HG03457 (cell line): Measurements from ENCODE around the gene RIN3.

Experiments used
- ATAC-seq: cut with Tn5 transposase; IDR thresholded peaks from one replicate; pipeline ENCODE4 v1.9.1; 2021; ENCODE audit warnings: moderate number of reproducible peaks; ENCODE audit not compliant: unreplicated experiment

Gene RIN3

DNA sequence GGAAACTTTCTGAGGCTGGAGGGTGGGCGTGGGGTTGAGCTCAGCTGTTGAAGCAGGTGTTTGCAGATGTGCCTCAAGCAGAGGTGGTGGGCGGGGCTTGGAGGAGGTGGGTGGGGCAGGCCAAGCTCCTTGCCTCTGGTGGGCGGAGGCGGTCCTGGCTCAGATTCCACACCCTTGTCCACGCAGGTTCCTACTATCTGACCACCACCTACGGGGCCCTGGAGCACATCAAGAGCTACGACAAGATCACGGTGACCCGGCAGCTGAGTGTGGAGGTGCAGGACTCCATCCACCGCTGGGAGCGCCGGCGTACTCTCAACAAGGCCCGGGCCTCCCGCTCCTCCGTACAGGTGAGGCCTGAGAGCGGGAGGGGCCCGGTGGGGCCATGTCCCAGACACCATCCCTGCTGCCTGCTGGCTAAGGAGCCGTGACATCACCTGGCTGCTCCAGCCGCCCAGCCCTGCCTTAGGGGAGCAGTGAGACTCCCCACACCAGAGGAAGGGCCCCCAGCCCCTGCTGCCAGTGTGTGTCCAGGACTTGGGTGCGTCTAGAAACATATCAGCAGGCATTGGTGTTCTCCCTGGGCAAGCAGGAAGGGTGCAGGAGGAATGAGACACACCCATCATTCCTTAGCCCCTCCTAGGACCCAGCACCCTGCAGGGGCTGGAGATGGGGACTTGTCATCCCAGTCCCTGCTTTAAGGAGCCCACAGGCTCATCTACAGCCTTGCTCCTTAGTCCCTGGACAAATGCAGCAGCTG lies 171.4 kb downstream of the RIN3 start:
- ATAC-seq, result no peak

DNA sequence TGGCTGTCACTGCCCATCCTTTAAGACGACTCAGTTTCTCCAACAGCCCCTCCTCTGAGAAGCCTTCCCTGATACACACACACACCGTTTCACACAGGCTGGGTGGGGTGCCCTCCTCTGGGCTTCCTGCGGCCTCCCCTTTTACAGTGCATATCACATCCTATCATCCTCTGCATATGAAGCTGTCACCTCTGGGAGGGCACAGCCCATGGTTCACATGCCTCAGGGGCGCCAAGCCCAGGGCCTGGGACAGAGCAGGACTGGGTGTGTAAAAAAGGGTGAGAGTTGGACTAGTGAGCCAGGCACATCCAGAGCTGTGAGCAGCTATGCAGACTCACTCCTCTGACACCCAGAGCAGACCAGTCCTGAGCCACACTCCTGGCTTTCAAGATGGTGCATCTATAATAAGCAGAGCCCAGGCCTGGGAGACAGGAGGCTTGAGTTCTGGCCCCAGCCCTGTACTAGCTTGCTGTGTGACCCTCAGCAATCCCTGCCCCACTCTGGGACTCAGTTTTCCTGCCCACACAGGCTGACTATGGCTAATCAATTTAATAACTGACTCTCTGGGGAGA lies 172.3 kb downstream of the RIN3 start:
- ATAC-seq, result no peak

DNA sequence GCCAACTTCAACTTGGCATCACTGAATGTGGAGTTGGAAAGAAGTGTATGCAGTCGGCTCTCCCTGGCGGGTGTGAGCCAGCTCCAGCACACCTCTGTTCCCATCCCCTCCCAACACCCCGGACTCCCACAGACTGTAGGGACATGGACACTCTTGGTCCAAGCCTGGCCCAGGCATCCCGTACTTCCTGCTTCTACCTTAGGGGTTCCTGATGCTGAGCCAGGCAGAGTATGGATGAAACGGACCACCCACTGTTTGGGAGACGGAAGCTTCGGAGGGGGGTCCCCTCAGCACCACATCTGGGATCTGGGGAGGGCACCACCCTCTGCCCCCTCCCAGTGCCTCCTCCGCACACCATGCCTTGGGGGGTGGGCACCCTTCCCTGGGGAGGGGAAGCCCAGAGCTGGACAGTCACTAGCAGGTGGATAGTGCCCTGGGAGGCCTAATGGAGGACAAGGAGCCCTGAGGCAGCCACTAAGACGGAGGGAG lies 172.9 kb downstream of the RIN3 start:
- ATAC-seq, result no peak

DNA sequence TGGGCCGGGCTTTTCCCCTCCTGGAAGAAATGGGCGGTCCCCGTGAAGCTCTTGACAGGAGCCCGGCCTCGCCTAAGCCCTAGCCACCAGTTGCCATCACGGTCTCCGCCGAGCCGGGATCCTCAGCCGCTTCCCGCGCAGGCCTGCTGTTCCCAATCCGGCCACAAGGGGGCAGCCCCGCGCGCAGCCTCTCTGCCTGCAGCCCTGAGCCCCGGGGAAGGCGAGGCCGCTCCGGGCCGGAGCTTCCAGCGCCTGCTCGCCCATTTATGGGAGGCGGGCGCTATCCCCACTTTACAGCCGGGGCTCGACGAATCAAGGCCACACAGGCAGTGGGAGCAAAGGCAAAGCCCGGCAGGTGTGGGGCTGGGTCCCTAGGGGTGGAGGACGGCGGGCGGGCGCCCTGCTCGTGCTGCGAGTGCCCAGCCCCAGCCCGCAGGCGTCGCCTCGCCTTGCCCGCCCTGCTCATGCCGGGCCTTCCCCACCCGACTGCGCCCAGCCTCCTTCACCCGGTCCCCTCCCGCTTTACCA lies 173.4 kb downstream of the RIN3 start:
- ATAC-seq, result no peak

DNA sequence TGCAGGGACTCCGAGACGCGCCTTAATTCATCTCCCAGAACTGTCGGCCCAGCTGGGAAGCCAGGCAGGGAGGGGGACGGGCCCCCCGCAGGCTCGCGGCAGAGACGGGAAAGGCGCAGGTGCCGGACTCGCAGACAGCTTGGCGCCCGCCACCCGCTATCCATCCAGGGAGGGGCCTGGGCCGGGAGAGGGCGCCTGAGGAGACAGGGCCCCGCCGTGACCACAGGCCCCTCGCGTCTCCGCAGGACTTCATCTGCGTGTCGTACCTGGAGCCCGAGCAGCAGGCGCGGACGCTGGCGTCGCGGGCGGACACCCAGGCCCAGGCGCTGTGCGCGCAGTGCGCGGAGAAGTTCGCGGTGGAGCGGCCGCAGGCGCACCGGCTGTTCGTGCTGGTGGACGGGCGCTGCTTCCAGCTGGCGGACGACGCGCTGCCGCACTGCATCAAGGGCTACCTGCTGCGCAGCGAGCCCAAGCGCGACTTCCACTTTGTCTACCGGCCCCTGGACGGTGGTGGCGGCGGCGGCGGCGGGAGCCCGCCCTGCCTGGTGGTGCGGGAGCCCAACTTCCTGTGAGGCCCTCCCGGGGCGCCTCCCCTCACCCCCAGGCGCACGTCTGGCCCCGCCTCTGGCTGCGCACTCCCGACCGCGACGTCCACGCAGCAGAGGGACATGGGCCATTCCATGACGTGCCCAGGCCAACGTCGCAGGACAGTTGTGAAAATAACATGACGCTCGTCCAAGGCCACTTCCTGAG lies 174.3 kb downstream of the RIN3 start:
- no peak for ATAC-seq

DNA sequence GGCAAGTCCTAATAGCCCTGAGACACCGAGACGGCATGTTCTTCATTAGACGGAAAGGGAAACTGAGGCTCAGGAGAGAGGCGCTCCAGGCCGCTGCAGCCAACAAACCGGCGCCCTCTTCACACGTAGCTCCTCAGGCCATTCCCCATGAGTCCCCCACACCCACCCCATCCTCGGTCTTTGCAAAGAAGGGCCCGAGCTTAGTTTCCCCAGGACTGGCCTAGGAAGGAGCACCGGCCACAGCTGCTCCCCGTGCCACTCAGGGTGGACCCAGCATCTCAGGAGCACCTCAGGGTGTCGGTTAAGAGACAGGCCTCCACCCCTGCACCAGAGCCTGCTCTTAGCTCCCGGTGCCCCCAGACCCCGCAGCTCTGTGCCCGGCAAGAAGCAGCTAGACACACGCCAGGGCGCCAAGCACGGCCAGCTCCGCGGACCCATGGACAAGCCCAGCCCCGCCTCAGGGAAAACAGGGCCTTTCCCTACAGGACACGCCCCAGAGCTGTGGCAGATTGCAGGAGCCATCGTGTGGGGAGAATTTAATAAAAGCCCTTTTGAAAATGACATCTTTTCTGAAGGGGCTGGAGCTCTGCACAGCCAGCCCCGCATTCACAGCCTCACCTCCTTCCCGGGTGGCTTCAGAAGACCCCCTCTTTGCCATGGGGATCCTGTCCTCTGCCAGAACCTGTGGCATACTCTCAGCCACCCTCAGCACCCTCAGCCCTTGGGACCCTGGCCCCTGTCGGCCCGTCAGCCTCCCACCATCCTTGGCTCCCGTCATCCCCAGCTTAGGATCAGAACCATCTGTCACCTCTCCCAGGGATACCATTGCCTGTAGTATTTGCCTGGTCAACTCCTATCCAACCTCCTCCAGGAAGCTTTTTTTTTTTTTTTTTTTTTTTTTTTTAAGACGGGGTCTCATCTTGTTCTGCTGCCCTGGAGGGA lies 175.1 kb downstream of the RIN3 start:
- no peak for ATAC-seq

DNA sequence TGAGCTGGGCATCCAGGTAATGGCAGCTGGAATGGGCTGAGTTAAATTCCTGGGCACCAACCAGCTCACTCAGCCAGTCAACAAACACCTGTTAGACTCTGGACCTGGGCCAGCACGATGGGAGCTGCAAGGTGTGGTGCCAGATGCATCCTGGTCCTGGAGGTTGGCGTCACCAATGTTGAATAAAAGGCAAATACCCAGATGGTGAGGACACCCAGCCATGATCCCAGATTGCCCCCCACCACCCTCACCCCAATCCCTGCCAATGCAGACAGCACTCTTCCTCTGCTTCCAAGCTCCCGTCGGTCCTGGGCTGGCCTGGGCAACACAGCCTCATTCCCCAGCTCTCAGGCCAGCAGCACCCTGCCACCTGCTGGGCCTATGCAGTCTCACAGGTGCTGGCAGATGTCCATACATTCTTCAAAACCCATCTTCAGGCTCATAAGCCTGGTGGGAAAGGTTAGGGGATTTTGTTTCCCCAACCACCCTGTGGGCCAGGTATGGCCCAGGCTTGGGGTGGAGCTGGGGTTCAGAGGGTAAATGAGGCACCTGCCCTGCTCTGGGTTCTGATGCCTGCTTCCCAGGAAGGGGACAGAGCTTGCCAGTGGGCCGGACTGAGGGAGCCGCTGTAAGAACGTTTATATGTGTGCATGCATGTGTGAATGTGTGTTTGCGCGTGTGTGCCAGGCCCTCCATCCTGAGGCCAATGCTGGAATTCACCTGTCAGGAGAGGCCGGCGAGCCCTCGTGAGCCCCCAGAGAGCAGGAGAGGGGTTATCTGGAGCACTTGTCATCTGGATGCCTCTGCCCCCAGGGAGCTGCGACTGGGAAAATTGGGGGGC lies 176.8 kb downstream of the RIN3 start:
- ATAC-seq, result no peak

DNA sequence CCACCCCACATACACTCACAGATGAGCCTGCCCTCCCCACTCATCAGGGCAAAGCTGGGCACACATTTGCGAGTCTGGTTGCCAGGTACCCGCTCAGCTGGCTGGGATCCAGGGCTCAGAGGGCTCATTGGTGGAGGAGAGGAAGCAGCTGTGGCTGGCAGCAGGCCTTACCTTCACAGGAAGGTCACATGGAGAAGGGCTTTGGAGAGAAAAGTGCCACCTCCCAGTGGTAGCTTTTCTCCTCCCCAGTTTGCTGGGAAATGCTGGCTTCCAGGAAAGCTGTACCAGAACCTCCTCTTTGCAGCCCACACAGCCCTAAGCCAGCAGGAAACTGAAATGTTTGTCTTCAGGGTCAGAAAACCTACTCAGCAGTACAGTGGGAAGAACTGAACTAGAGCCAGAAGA lies 179.2 kb downstream of the RIN3 start:
- no peak for ATAC-seq

DNA sequence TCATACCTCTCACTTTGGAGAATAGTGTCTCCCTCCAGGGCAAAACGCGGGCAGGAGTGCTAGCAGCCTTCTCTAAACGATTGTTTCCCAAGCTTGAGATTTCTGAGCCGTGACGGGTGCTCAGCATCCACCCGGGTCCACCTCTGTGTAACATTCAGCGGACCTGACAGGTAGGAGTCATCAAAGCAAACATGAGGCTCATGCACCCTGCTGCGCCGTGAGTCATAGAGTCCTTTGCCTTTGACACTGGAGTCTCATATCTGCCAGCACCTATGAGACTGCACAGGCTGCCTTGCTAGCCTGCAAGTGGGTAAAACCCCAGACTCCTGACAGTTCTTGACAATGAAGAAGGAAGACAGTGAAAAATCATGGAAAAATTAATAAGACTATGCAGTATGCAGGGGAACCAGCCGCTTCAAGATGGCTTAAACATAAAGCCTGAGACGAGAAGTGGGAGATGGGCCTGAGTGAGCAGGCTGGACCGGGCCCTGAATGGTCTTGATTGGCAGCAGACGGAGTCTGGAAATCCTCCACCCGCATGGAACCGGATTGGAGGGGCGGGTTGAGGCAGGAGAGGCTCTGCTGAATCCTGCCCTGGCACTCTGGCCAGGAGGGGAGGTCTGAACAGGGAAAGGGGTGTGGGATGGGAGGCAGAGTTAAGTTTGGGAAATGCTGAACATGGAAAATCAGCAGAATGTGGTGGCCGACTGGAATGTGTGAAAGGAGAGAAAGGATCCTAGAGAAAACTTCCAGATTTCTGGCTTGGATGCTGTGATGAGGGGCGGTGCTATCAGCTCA lies 180.6 kb downstream of the RIN3 start:
- ATAC-seq, result no peak

DNA sequence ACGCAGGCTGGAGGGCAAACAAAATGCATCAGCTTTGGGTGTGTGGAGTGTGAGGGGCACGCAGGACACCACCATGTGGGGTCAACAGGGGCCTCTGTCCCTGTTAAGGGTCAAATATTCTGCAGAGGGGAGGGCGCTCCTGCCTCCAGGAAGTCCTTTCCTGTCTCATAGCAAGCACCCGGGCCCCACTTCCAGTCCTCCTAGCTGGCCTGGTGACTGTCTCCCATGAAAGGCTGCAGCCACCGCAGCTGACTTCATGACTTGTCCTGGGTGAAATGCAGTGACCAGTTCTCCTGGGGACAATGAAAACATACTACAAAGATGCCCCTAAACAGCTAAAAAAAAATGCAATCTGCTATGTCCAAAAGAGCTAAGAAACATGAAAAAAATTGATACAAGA lies 181.2 kb downstream of the RIN3 start:
- no peak for ATAC-seq

DNA sequence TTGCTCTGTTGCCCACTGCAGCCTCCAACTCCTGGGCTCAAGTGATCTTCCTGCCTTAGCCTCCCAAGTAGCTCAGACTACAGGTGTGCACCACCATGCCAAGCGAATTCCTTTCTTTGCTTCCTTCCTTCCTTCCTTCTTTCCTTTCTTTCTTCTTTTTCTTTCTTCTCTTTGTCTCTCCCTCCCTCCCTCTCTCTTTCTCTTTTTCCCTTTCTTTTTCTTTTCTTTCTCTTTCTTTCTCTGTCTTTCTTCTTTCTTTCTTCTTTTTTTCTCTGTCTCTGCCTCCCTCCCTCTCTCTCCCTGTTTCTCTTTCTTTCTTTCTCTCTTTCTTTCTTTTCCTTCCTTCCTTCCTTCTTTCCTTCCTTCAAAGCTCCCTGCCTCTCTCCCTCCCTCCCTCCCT lies 182.0 kb downstream of the RIN3 start:
- ATAC-seq, result no peak

DNA sequence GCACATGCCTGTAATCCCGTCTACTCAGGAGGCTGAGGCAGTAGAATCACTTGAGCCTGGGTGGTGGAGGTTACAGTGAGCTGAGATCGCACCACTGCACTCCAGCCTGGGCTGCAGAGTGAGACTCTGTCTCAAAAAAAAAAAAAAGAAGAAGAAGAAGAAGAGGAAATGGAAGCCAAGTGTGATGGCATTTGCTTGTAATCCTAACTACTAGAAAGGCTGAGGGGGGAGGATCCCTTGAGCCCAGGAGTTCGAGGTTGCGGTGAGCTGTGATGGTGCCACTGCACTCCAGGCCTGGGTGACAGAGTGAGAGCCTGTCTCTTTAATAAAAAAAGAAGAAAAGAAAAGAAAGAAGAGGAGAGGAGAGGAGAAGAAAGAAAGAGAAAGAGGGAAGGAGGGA lies 182.8 kb downstream of the RIN3 start:
- no peak for ATAC-seq

DNA sequence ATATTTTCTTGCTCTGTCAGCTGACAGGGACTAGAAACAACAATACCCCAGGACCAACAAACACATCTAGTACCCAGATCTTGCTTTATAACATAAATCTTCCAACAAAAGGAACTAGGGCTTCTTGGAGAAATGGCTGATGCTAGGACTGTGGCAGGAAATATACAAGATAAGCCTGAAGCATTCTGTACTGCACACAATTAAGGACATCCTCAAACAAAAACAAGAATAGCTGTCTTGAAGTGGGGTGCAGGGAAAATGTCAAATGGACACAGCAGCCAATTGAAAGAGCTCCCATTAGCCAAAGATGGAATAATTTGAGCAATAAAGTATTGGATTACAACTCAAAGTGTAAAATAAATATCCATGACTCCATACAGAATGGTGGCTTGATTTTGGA lies 184.8 kb downstream of the RIN3 start:
- ATAC-seq, result no peak

DNA sequence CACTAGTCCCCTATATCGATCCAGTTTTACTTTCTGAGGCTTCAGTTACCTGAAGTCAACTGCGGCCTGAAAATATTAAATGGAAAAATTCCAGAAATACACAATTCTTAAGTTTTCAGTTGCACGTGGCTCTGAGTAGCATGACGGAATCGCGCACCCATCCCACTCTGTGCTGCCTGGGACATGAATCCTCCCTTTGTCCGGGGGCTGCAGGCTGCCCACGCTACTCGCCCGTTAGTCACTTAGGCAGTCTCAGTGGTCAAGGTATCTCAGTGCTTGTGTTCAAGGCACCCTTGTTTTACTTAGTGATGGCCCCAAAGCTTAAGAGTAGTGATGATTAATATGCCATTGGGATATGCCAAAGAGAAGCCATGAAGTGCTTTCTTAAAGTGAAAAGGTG lies 188.2 kb downstream of the RIN3 start:
- no peak for ATAC-seq

DNA sequence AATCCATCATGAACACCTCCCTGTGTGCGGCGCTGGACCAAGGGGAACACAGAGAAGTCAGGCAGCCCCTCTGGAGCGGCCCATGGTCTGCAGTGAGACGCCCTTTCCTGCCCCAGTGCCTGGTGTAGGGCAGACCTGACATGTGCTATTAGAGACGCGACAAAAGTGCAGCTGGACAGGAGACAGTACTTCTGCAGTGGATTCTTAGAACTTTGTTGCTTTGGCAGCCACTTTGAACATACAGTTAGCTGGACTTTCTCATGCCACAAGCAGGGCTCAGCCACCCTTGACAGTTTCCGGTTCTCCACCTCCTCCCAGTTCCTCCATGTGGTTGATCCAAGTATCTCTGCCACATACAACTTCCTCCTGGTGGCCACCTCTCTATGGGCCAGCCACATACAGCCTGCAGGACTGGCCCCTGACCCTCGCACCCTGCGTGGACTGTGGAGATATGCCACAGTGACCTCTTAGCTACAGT lies 188.9 kb downstream of the RIN3 start:
- ATAC-seq, result no peak

DNA sequence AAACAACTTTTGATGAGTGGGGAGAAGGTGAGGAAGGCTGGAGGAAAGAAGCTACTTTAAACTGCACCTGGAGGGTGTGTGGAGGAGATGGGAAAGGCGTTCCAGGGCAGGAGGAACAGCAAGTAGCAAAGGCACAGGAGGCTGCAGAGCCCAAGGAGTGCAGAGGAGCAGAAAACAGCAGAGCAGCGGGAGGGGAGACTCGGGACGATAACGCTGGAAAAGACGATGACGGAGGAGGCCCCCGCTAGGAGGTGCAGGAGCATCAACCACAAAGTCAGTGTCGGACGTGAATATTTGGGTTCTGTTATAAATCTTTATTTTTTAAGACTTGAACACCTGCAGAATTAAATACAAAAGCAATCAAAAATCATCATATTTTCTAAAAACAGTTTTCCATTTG lies 189.9 kb downstream of the RIN3 start:
- ATAC-seq, result no peak

DNA sequence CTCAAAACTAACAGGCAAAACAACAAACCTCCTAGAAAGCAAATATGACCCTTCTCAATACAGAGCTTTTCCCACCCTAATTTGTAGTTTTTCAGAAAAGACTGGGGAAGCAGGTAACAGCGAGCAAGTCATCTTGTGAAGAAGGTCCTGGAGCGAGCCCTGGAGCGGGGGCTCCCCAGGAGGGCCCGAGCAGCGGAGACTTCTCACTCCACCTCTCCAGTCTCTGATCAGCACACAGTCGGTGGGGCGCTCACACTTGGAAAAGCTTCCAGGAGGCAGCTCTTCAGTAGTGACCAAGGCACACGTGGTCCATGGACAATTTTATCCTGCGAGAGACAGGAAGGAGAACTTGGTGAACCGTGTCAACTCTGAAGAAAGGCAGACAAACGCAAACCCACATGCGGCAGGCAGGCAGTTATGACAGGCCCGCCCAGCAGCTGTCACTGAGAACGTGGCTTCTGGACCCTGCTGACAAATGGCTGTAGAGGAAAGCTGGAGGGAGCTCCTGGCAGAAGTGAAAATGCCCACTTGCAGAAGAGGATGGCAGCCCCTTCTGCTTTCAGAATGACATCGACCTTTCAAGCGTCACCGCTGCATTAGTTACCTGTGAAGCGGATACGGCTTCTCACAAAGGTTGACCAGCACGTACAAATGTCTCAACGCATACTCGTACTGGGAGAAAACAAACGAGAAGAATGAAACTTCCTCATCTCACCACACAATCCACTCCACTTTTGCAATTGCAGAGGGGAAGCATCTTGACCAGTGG lies 190.6 kb downstream of the RIN3 start:
- peak; percentile 85 for ATAC-seq

DNA sequence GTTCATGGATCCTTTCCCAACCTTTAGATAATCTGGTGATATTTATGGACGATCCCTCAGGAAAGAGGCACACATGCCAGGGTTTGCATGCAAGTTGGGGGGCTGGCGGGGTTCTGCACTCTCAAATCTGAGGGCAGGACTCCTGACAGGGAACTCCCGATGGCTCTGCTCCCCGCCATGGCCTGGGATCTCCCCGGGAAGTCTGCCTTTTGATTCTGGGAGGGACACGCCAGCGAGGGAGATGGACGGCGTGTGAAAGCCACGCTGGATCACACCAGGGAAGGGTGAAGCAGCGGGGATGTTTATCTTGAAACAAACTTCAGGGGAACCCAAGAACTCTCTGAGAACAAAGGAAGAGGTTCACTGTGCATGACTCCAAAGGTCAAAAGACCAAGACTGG lies 191.2 kb downstream of the RIN3 start:
- ATAC-seq, result no peak
